NCI-H2081 treated with DMSO at 0.1 percent for 48 hours (cell line): ENCODE results near the gene HSD17B11.
"Not testable (repeated sequence)": the region's sequence is repeated elsewhere in the genome, so short reads cannot be mapped to it uniquely, and the experiment has no call there.

Experiments
- DNase-seq: peaks from one replicate; lab custom pipeline; 2025; lab: John Stamatoyannopoulos, UW

The HSD17B11 gene

GRCh38 chr4:87305562-87305961 lies 85.4 kb downstream of the HSD17B11 start:
- no peak for DNase-seq

- no peak for DNase-seq
Observed at GRCh38 chr4:87304745-87305432, 86.1 kb downstream of the HSD17B11 start.

- DNase-seq = no peak
Observed at GRCh38 chr4:87299898-87300297, 91.1 kb downstream of the HSD17B11 start.

GRCh38 chr4:87298362-87298761 lies 92.6 kb downstream of the HSD17B11 start:
- no peak for DNase-seq

- DNase-seq = not testable (repeated sequence)
Observed at GRCh38 chr4:87294911-87295310, 96.1 kb downstream of the HSD17B11 start.

GRCh38 chr4:87293889-87294288 lies 97.1 kb downstream of the HSD17B11 start:
- DNase-seq = not testable (repeated sequence)

GRCh38 chr4:87286970-87287369 lies 104.0 kb downstream of the HSD17B11 start:
- DNase-seq = no peak
